GM21737 (cell line): Measurements from ENCODE around the gene DDX51.
"Not testable (repeated sequence)": the region's sequence is repeated elsewhere in the genome, so short reads cannot be mapped to it uniquely, and the experiment has no call there.

Experiments used
- ATAC-seq: cut with Tn5 transposase; IDR thresholded peaks from one replicate; pipeline ENCODE4 v1.9.1; 2021; ENCODE audit warnings: mild to moderate bottlenecking, moderate library complexity; ENCODE audit not compliant: unreplicated experiment

Gene DDX51

GRCh38 chr12:132142679-132143335 is 1.3 kb downstream of the DDX51 start:
- ATAC-seq, result no peak

GRCh38 chr12:132141976-132142678 is 2.0 kb downstream of the DDX51 start:
- ATAC-seq, result no peak

GRCh38 chr12:132140918-132141841 is 2.9 kb downstream of the DDX51 start:
- no peak for ATAC-seq

GRCh38 chr12:132140501-132140900 is 3.6 kb downstream of the DDX51 start:
- ATAC-seq, result no peak

GRCh38 chr12:132139912-132140311 is 4.2 kb downstream of the DDX51 start:
- no peak for ATAC-seq

GRCh38 chr12:132138941-132139871 is 4.9 kb downstream of the DDX51 start:
- ATAC-seq, result no peak

GRCh38 chr12:132137483-132138125 is 6.5 kb downstream of the DDX51 start:
- no peak for ATAC-seq

- not testable (repeated sequence) for ATAC-seq
Measured at GRCh38 chr12:132136226-132136625, 7.9 kb downstream of the DDX51 start.

GRCh38 chr12:132134653-132135183 is 9.4 kb downstream of the DDX51 start:
- ATAC-seq, result not testable (repeated sequence)

GRCh38 chr12:132133952-132134652 is 10.0 kb downstream of the DDX51 start:
- ATAC-seq, result no peak

- no peak for ATAC-seq
Measured at GRCh38 chr12:132132609-132133430, 11.3 kb downstream of the DDX51 start.

GRCh38 chr12:132131952-132132351 is 12.2 kb downstream of the DDX51 start:
- no peak for ATAC-seq

GRCh38 chr12:132131229-132131628 is 12.9 kb downstream of the DDX51 start:
- no peak for ATAC-seq

GRCh38 chr12:132130690-132131089 is 13.4 kb downstream of the DDX51 start:
- no peak for ATAC-seq

- no peak for ATAC-seq
Measured at GRCh38 chr12:132129007-132129406, 15.1 kb downstream of the DDX51 start.

GRCh38 chr12:132127041-132127440 is 17.1 kb downstream of the DDX51 start:
- ATAC-seq, result no peak

GRCh38 chr12:132125736-132126135 is 18.4 kb downstream of the DDX51 start:
- ATAC-seq, result no peak

- no peak for ATAC-seq
Measured at GRCh38 chr12:132124766-132125425, 19.2 kb downstream of the DDX51 start.
